Ascending aorta (tissue), 2 donors: ENCODE data around the gene ETNK1. TPM values are rescaled to one million over a fixed set of nuclear protein-coding genes. Genes with fewer than 3 reads are reported as not detected.
"Not testable (repeated sequence)": the region's sequence is repeated elsewhere in the genome, so short reads cannot be mapped to it uniquely, and the experiment has no call there.

Experiments used
- DNase-seq, 2 donors: peaks; one replicate each; pipeline ENCODE4 v3.0.0-alpha.2; 2019; ENCODE audit warnings: low spot score in 2 of 2
- H3K27ac ChIP-seq, 2 donors: fragments of 200-600 bp; sonication (generic); one replicate each; pipeline ENCODE4 v1.5.1; 2016 to 2017; ENCODE audit warnings: mild to moderate bottlenecking in 1 of 2
- H3K27me3 ChIP-seq: fragments of 200-600 bp; sonication (generic); one replicate; pipeline ENCODE4 v1.5.1; 2017
- H3K36me3 ChIP-seq, 2 donors: fragments of 200-600 bp; sonication (generic); one replicate each; pipeline ENCODE4 v1.5.1; 2016
- H3K4me1 ChIP-seq, 2 donors: fragments of 200-600 bp; sonication (generic); one replicate each; pipeline ENCODE4 v1.5.1; 2016 to 2017; ENCODE audit warnings: mild to moderate bottlenecking in 1 of 2
- H3K4me3 ChIP-seq, 2 donors: fragments of 200-600 bp; sonication (generic); one replicate each; pipeline ENCODE4 v1.5.1; 2016 to 2017; ENCODE audit warnings: mild to moderate bottlenecking in 1 of 2
- H3K9me3 ChIP-seq, 2 donors: fragments of 200-600 bp; sonication (generic); one replicate each; pipeline ENCODE4 v1.5.1; 2016
- CTCF ChIP-seq, 3 experiments: fragments of 200-600 bp in 2 of 3; fragments of 450-650 bp in 1 of 3; sonication (generic) in 2 of 3; IDR thresholded peaks; one replicate each; pipeline ENCODE4 v1.5.1; 2016 to 2019; ENCODE audit warnings: antibody characterized with exemption in 3 of 3, mild to moderate bottlenecking in 1 of 3, moderate library complexity in 1 of 3
- intact Hi-C: fragments of 100-400 bp; cut with DNase I; formaldehyde crosslinking; loops from one replicate; pipeline ENCODE4 v1.15.1; 2023
- total RNA-seq: library from RNA; depleted of rRNA; stranded (reverse); fragments of >200 nt; gene quantifications from one replicate; pipeline ENCODE4 v1.1.0, GENCODE V29; 2016

The ETNK1 gene
- total RNA-seq, 1 donor from 2014 or later: 13.9 TPM

DNA sequence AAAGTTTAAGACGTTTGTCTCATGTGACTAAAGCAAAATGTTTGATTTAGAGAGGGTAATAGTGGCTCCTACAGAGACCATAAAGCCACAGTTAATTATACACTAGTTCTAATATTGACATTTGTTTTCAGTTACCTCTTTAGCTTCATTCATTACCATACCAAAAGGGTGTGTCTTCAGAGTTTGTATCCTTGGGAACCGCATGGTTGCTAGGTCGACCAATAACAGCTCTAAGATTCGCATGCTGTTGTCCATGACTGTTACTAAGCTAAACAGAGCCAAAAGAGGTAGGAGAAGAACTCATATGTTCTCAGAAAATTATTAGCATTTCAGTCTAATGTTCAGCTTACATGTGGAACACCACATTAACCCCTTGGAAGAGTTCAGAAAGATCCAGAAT lies 36.2 kb upstream of the ETNK1 start:
- no peak overlapping the region for H3K4me3 ChIP-seq
- no peak for DNase-seq
- H3K9me3 ChIP-seq: no peaks in the 10 kb centered on the region
- intact Hi-C loops: no loop called here
- H3K4me1 ChIP-seq: no peaks in the 10 kb centered on the region
- H3K27ac ChIP-seq: no peak overlapping the region
- H3K36me3 ChIP-seq: no peaks in the 10 kb centered on the region
- TF ChIP-seq CTCF (IDR thresholded peaks at IDR 0.05): no peak
- no peaks in the 10 kb centered on the region for H3K27me3 ChIP-seq

DNA sequence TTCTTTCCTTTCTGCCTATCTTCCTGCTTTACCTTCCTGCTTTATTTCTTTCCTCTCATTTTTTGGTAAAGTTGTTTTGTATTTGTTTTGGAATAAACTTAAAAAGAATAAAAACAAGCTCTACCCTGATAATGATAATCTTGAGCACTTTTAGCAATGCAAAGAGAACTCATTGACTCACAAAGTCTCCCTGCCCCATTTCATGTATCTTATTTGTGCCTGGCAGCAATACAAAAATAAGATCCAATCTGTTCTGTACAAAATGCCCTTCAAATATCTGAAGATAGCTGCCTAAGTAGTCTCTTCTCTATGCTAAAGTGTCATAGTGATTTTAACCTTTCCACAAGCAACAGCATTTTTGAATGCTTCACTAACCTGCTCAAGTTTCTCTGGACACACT lies 31.1 kb upstream of the ETNK1 start:
- Histone ChIP-seq H3K4me1 (no peaks in the 10 kb centered on the region), H3K36me3 (no peaks in the 10 kb centered on the region), H3K4me3 (no peak overlapping the region), H3K27ac (no peak overlapping the region), H3K27me3 (no peaks in the 10 kb centered on the region), H3K9me3 (no peaks in the 10 kb centered on the region)
- no peak for TF ChIP-seq CTCF (IDR thresholded peaks at IDR 0.05)
- intact Hi-C loops: no loop called here
- no peak for DNase-seq

- H3K4me1 ChIP-seq, H3K9me3 ChIP-seq, H3K36me3 ChIP-seq, DNase-seq, H3K4me3 ChIP-seq, H3K27me3 ChIP-seq, H3K27ac ChIP-seq, intact Hi-C loops: not testable (repeated sequence)
Observed at GRCh38 chr12:22597539-22597938, 27.4 kb upstream of the ETNK1 start.

GRCh38 chr12:22598141-22598762 lies 26.7 kb upstream of the ETNK1 start:
- intact Hi-C loops: no loop called here
- no peaks in the 10 kb centered on the region for H3K9me3 ChIP-seq
- TF ChIP-seq CTCF (IDR thresholded peaks at IDR 0.05): no peak

GRCh38 chr12:22598763-22599161 lies 26.2 kb upstream of the ETNK1 start:
- Histone ChIP-seq H3K36me3 (no peaks in the 10 kb centered on the region), H3K9me3 (no peaks in the 10 kb centered on the region), H3K27me3 (no peaks in the 10 kb centered on the region), H3K4me3 (no peak overlapping the region), H3K27ac (no peak overlapping the region), H3K4me1 (no peaks in the 10 kb centered on the region)
- no peak for TF ChIP-seq CTCF (IDR thresholded peaks at IDR 0.05)
- intact Hi-C loops: no loop called here
- no peak for DNase-seq

More at GRCh38 chr12:22598141-22598762, 26.7 kb upstream of the ETNK1 start:
- DNase-seq: no peak
- Histone ChIP-seq H3K27me3 (no peaks in the 10 kb centered on the region), H3K27ac (no peak overlapping the region), H3K4me3 (no peak overlapping the region), H3K36me3 (no peaks in the 10 kb centered on the region), H3K4me1 (no peaks in the 10 kb centered on the region)

DNA sequence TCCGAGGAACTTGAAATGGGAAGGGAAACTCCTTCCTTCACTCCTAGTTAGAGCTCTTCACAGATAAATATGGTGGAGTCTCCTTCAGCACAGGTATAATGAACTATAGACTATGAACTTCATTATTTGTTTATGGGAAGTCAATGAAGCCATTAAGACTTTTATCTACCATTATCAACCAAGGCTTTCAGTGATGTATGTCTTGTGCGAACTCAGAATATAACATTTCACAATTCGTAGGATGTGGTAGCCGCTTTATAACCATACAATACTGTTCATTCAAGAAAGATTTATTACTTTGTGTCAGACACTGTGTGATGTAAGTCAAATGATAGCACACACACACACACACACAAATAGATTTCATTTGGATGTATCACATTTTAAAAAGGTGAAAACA lies 24.8 kb upstream of the ETNK1 start:
- H3K4me3 ChIP-seq: no peak overlapping the region
- no peaks in the 10 kb centered on the region for H3K4me1 ChIP-seq
- H3K36me3 ChIP-seq: no peaks in the 10 kb centered on the region
- H3K27ac ChIP-seq: no peak overlapping the region
- no peak for DNase-seq
- no peak for TF ChIP-seq CTCF (IDR thresholded peaks at IDR 0.05)
- H3K27me3 ChIP-seq: no peaks in the 10 kb centered on the region
- no peaks in the 10 kb centered on the region for H3K9me3 ChIP-seq
- intact Hi-C loops: no loop called here
